Middle frontal gyrus (tissue), 1 donor: ENCODE results near the gene SSU72.
"Not testable (repeated sequence)": the region's sequence is repeated elsewhere in the genome, so short reads cannot be mapped to it uniquely, and the experiment has no call there.

Experiments
- DNase-seq: peaks from one replicate; pipeline ENCODE4 v3.0.0-alpha.2; 2015; ENCODE audit warnings: low spot score; ENCODE audit errors: extremely low spot score

Gene SSU72

GRCh38 chr1:1561801-1562470 lies 12.7 kb downstream of the SSU72 start:
- no peak for DNase-seq

GRCh38 chr1:1560178-1560577 lies 14.5 kb downstream of the SSU72 start:
- DNase-seq, result no peak

- DNase-seq, result no peak
These were observed 15.6 kb downstream of the SSU72 start for GRCh38 chr1:1559066-1559465.

- no peak for DNase-seq
These were observed 16.1 kb downstream of the SSU72 start for GRCh38 chr1:1558591-1558990.

- not testable (repeated sequence) for DNase-seq
These were observed 17.0 kb downstream of the SSU72 start for GRCh38 chr1:1557688-1558087.

- not testable (repeated sequence) for DNase-seq
These were observed 17.7 kb downstream of the SSU72 start for GRCh38 chr1:1556961-1557360.

- DNase-seq, result no peak
These were observed 18.2 kb downstream of the SSU72 start for GRCh38 chr1:1556505-1556904.

GRCh38 chr1:1554926-1555915 lies 19.4 kb downstream of the SSU72 start:
- no peak for DNase-seq

- no peak for DNase-seq
These were observed 20.1 kb downstream of the SSU72 start for GRCh38 chr1:1554550-1554925.

- DNase-seq, result no peak
These were observed 20.7 kb downstream of the SSU72 start for GRCh38 chr1:1553821-1554494.

- DNase-seq, result no peak
These were observed 22.4 kb downstream of the SSU72 start for GRCh38 chr1:1552263-1552639.

- DNase-seq, result no peak
These were observed 23.0 kb downstream of the SSU72 start for GRCh38 chr1:1551524-1552262.

- no peak for DNase-seq
These were observed 23.9 kb downstream of the SSU72 start for GRCh38 chr1:1550591-1551432.

- no peak for DNase-seq
These were observed 24.6 kb downstream of the SSU72 start for GRCh38 chr1:1550087-1550486.

GRCh38 chr1:1548591-1548990 lies 26.1 kb downstream of the SSU72 start:
- DNase-seq, result no peak

- DNase-seq, result no peak
These were observed 27.2 kb downstream of the SSU72 start for GRCh38 chr1:1547476-1547875.

GRCh38 chr1:1547011-1547410 lies 27.7 kb downstream of the SSU72 start:
- DNase-seq, result no peak

GRCh38 chr1:1545946-1546737 lies 28.5 kb downstream of the SSU72 start:
- DNase-seq, result no peak

- DNase-seq, result no peak
These were observed 30.1 kb downstream of the SSU72 start for GRCh38 chr1:1544544-1544943.

GRCh38 chr1:1543706-1544099 lies 31.0 kb downstream of the SSU72 start:
- no peak for DNase-seq
